HEK293 (cell line): Measurements from ENCODE around the gene HM13.

Experiments
- ATF2 ChIP-seq: fragments of 450-650 bp; formaldehyde crosslinking; IDR thresholded peaks from 2 replicates; pipeline ENCODE4 v1.5.1; 2016; ENCODE audit warnings: missing biosample characterization, missing genetic modification characterization, low read depth
- KLF17 ChIP-seq: fragments of 450-650 bp; formaldehyde crosslinking; IDR thresholded peaks from 2 replicates; pipeline ENCODE4 v1.5.1; 2016; ENCODE audit warnings: missing biosample characterization, missing genetic modification characterization
- PRDM2 ChIP-seq: fragments of 450-650 bp; formaldehyde crosslinking; IDR thresholded peaks from 2 replicates; pipeline ENCODE4 v1.5.1; 2016; ENCODE audit warnings: missing biosample characterization, missing genetic modification characterization, borderline replicate concordance
- SP2 ChIP-seq: fragments of 450-650 bp; formaldehyde crosslinking; IDR thresholded peaks from 2 replicates; pipeline ENCODE4 v1.5.1; 2016; ENCODE audit warnings: missing biosample characterization, missing genetic modification characterization
- YY2 ChIP-seq: fragments of 450-650 bp; formaldehyde crosslinking; IDR thresholded peaks from 2 replicates; pipeline ENCODE4 v1.5.1; 2016; ENCODE audit warnings: missing biosample characterization, missing genetic modification characterization
- ZBTB10 ChIP-seq: fragments of 450-650 bp; formaldehyde crosslinking; IDR thresholded peaks from 2 replicates; pipeline ENCODE4 v1.5.1; 2016; ENCODE audit warnings: missing biosample characterization, missing genetic modification characterization
- ZBTB11 ChIP-seq: fragments of 450-650 bp; formaldehyde crosslinking; conservative IDR thresholded peaks from 2 replicates; pipeline ENCODE4 v1.5.1; 2016; ENCODE audit warnings: low read depth, missing biosample characterization, missing genetic modification characterization
- ZBTB44 ChIP-seq: fragments of 450-650 bp; IDR thresholded peaks from 2 replicates; pipeline ENCODE4 v1.5.1; 2018; ENCODE audit warnings: missing biosample characterization, mild to moderate bottlenecking, missing genetic modification characterization
- ZBTB8A ChIP-seq: fragments of 450-650 bp; formaldehyde crosslinking; IDR thresholded peaks from 2 replicates; pipeline ENCODE4 v1.5.1; 2016; ENCODE audit warnings: missing biosample characterization, missing genetic modification characterization
- ZNF112 ChIP-seq: fragments of 450-650 bp; formaldehyde crosslinking; IDR thresholded peaks from 2 replicates; pipeline ENCODE4 v1.5.0; 2017; ENCODE audit warnings: missing biosample characterization, missing genetic modification characterization
- ZNF146 ChIP-seq: fragments of 450-650 bp; formaldehyde crosslinking; IDR thresholded peaks from 2 replicates; pipeline ENCODE4 v1.5.1; 2016; ENCODE audit warnings: missing biosample characterization, missing genetic modification characterization
- ZNF202 ChIP-seq: fragments of 450-650 bp; formaldehyde crosslinking; IDR thresholded peaks from 2 replicates; pipeline ENCODE4 v1.5.1; 2016; ENCODE audit warnings: missing biosample characterization, missing genetic modification characterization, borderline replicate concordance
- ZNF26 ChIP-seq: fragments of 450-650 bp; formaldehyde crosslinking; IDR thresholded peaks from 2 replicates; pipeline ENCODE4 v1.5.1; 2016; ENCODE audit warnings: missing biosample characterization, missing genetic modification characterization
- ZNF433 ChIP-seq: fragments of 450-650 bp; formaldehyde crosslinking; IDR thresholded peaks from 2 replicates; pipeline ENCODE4 v1.5.1; 2016; ENCODE audit warnings: missing biosample characterization, missing genetic modification characterization, low read depth
- ZNF449 ChIP-seq: fragments of 450-650 bp; formaldehyde crosslinking; IDR thresholded peaks from 2 replicates; pipeline ENCODE4 v1.5.1; 2017; ENCODE audit warnings: missing biosample characterization, mild to moderate bottlenecking, missing genetic modification characterization, moderate library complexity
- ZNF488 ChIP-seq: fragments of 450-650 bp; formaldehyde crosslinking; IDR thresholded peaks from 2 replicates; pipeline ENCODE4 v1.5.1; 2016; ENCODE audit warnings: missing biosample characterization, missing genetic modification characterization
- ZNF571 ChIP-seq: fragments of 450-650 bp; formaldehyde crosslinking; IDR thresholded peaks from 2 replicates; pipeline ENCODE4 v1.5.0; 2017; ENCODE audit warnings: missing biosample characterization, missing genetic modification characterization
- ZNF621 ChIP-seq: fragments of 450-650 bp; formaldehyde crosslinking; IDR thresholded peaks from 2 replicates; pipeline ENCODE4 v1.5.1; 2017; ENCODE audit warnings: missing biosample characterization, missing genetic modification characterization

HM13 gene

GRCh38 chr20:31517373-31517772 lies 3.1 kb downstream of the HM13 start (continued):
- TF ChIP-seq ZBTB10 (tag by site-specific recombination) = no peak
- TF ChIP-seq ZBTB44 = no peak
- TF ChIP-seq SP2 (tag by site-specific recombination) = peak; percentile 49
- TF ChIP-seq ZNF146 (tag by site-specific recombination) = no peak
- no peak for TF ChIP-seq ZNF26 (tag by site-specific recombination)
- peak; percentile 21; the same call in 1 of the 2 replicates for TF ChIP-seq ZNF449 (tag by site-specific recombination)
- TF ChIP-seq ZBTB11 (tag by site-specific recombination) = no peak
- TF ChIP-seq ZNF433 = no peak
- no peak for TF ChIP-seq ZNF571 (tag by site-specific recombination)
- no peak for TF ChIP-seq PRDM2
- 0 out of 2 replicates have a peak, but pooled peaks have one; percentile 48 for TF ChIP-seq ZBTB8A (tag by site-specific recombination)
- TF ChIP-seq ATF2 (tag by site-specific recombination) = no peak
- no peak for TF ChIP-seq ZNF112 (tag by site-specific recombination)
- TF ChIP-seq ZNF202 = no peak
- TF ChIP-seq YY2 (tag by site-specific recombination) = no peak
- no peak for TF ChIP-seq ZNF488
- no peak; the same call in 1 of the 2 replicates for TF ChIP-seq KLF17 (tag by site-specific recombination)
- TF ChIP-seq ZNF621 = no peak
